ENCODE measurements around the gene SHISAL2B. TPM values are rescaled to one million over a fixed set of nuclear protein-coding genes. Genes with fewer than 3 reads are reported as not detected.

The SHISAL2B gene
- total and polyA plus RNA-seq, 2 experiments from 2014 or later: 0.56 TPM; not detected in 1

DNA sequence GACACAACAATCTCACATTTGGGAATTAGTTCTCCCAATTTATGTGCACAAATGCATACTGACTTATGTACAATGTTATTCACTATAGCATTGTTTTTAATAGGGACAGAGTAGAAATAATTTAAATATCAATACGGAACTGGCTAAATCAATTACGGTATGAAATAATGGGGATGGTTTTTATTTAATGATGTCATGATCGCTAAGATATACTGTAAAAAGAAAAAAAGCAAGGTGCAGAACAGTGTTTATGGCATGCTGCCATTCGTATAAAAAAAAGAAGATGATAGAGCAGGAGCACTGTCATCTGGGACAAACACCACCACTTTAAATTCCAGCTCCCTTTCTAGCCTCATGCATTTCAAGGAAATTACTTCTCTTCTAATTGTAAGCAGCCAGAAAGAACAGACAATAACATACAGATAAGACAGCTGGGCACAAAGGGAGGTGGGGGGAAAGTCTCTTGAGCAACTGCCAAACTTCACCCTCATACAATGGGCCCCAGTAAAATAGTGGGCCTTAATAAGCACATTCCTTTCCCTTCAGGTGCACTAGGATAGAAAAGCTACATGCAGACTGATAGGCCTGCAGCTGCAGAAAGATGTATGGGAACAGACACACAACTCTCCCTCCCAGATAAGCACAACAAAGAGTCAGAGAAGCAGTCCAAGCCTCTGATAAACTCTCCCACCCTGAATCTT is 69.8 kb downstream of the SHISAL2B start:
- Histone ChIP-seq H3K79me2 (peaks cover 95% of the 10 kb centered on the region), H3K36me3 (replicated peaks; ENCODE audit: insufficient read depth, low read depth) (no peaks in the 10 kb centered on the region), H3K9me3 (ENCODE audit: low read depth) (no peaks in the 10 kb centered on the region), H3K27me3 (no peaks in the 10 kb centered on the region), H3K4me3 (no peak overlapping the region), H3K9me2 (replicated peaks; ENCODE audit: insufficient read depth) (no peaks in the 10 kb centered on the region), H2AFZ (no peak overlapping the region), H4K20me1 (ENCODE audit: insufficient read depth, poor library complexity, severe bottlenecking) (peaks cover 20% of the 10 kb centered on the region), H3K4me1 (ENCODE audit: insufficient read depth) (peaks cover 8% of the 10 kb centered on the region), H3K4me2 (no peak overlapping the region), H3K27ac (no peak overlapping the region)
- DNase-seq (ENCODE audit: low spot score): no peak
- TF ChIP-seq EZH2phosphoT487 (IDR thresholded peaks at IDR 0.05; ENCODE audit: low read depth, severe bottlenecking, unreplicated experiment) (no peak), EZH2 (IDR thresholded peaks at IDR 0.05; ENCODE audit: borderline replicate concordance) (no peak)
- TF ChIP-seq, protein P1, sequence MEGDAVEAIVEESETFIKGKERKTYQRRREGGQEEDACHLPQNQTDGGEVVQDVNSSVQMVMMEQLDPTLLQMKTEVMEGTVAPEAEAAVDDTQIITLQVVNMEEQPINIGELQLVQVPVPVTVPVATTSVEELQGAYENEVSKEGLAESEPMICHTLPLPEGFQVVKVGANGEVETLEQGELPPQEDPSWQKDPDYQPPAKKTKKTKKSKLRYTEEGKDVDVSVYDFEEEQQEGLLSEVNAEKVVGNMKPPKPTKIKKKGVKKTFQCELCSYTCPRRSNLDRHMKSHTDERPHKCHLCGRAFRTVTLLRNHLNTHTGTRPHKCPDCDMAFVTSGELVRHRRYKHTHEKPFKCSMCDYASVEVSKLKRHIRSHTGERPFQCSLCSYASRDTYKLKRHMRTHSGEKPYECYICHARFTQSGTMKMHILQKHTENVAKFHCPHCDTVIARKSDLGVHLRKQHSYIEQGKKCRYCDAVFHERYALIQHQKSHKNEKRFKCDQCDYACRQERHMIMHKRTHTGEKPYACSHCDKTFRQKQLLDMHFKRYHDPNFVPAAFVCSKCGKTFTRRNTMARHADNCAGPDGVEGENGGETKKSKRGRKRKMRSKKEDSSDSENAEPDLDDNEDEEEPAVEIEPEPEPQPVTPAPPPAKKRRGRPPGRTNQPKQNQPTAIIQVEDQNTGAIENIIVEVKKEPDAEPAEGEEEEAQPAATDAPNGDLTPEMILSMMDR (IDR thresholded peaks at IDR 0.05; ENCODE audit: poor library complexity): no peak
- 79% methylated on average over 4 of the region's 4 CpGs for WGBS (ENCODE audit: low lambda C conversion rate, missing lambda C conversion rate)

DNA sequence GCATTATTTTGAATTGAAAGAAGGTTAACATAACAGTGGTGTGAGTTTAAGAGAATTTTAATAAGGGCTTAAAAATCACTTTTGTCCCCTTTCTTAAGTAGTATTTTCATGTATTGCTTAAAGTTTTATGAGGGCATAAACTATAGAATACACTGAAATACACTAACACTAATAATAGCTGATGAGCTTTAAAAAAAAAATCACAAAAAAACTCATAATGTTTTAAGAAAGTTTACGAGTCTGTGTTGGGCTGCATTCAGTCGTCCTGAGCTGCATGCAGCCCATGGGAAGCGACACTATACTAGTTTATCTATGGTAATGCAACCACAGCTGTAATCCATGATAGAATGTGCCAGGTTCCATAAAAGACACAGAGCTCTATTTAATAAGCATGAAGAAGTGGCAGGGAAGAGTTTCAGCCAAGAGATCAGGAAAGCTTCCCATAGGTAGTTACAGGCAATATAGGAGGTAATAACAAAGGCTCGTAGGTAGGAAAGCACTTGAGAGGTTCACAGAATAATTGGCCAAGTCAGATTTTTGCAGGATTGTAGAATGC is 73.7 kb downstream of the SHISAL2B start:
- peaks cover 19% of the 10 kb centered on the region for H4K20me1 ChIP-seq (ENCODE audit: insufficient read depth, poor library complexity, severe bottlenecking)
- no peaks in the 10 kb centered on the region for H3K36me3 ChIP-seq (replicated peaks; ENCODE audit: insufficient read depth, low read depth)
- TF ChIP-seq, protein P1 (IDR thresholded peaks at IDR 0.05; ENCODE audit: poor library complexity): no peak
- TF ChIP-seq EZH2phosphoT487 (IDR thresholded peaks at IDR 0.05; ENCODE audit: low read depth, severe bottlenecking, unreplicated experiment) (no peak), EZH2 (IDR thresholded peaks at IDR 0.05; ENCODE audit: borderline replicate concordance) (no peak)
- peaks cover 33% of the 10 kb centered on the region for H3K4me1 ChIP-seq (ENCODE audit: insufficient read depth)
- no peak for DNase-seq (ENCODE audit: low spot score)
- no peak overlapping the region for H3K27ac ChIP-seq
- 79% methylated on average over 4 of the region's 4 CpGs for WGBS (ENCODE audit: low lambda C conversion rate, missing lambda C conversion rate)
- H3K4me2 ChIP-seq: no peak overlapping the region
- no peaks in the 10 kb centered on the region for H3K9me3 ChIP-seq (ENCODE audit: low read depth)
- peaks cover 90% of the 10 kb centered on the region for H3K79me2 ChIP-seq
- H2AFZ ChIP-seq: no peak overlapping the region
- H3K9me2 ChIP-seq (replicated peaks; ENCODE audit: insufficient read depth): no peaks in the 10 kb centered on the region
- H3K4me3 ChIP-seq: no peak overlapping the region
- H3K27me3 ChIP-seq: no peaks in the 10 kb centered on the region

DNA sequence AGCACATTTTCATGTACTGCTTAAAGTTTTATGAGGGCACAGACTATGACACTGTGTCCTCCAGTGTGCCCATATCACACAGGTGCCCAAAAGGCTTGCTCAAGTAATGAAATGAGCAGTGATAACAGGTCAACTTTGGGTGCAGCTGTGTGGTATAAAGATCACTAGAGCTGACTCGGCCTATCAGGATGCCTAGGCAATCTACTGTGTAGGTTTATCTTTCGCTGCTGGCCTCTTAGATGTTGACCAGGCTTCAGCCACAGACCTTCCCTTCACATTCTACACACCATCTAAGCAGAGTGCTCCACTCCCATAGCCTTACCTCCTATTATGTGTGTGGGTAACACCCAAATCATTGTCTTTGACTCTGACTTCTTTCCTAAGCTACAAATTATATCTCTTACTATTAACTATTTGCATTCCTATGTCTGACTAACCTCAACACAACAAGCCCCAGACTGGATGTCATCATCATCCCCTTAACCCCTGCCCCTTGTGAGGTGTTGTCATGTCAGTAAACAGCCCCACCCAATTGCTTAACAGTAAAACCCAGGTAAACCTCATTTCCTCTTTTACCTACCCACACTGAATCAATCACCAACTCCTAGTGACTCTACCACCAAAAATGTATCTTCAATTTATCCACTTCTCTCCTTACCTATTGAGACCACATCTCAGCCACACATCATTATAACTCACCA is 75.7 kb downstream of the SHISAL2B start:
- TF ChIP-seq EZH2 (IDR thresholded peaks at IDR 0.05; ENCODE audit: borderline replicate concordance) (no peak), EZH2phosphoT487 (IDR thresholded peaks at IDR 0.05; ENCODE audit: low read depth, severe bottlenecking, unreplicated experiment) (no peak)
- TF ChIP-seq, protein P1 (IDR thresholded peaks at IDR 0.05; ENCODE audit: poor library complexity): no peak
- H3K4me2 ChIP-seq: peak overlapping the region; percentile 88
- H3K9me3 ChIP-seq (ENCODE audit: low read depth): no peaks in the 10 kb centered on the region
- no peaks in the 10 kb centered on the region for H3K36me3 ChIP-seq (replicated peaks; ENCODE audit: insufficient read depth, low read depth)
- H3K27me3 ChIP-seq: no peaks in the 10 kb centered on the region
- peaks cover 6% of the 10 kb centered on the region for H4K20me1 ChIP-seq (ENCODE audit: insufficient read depth, poor library complexity, severe bottlenecking)
- H3K4me3 ChIP-seq: no peak overlapping the region
- 69% methylated on average over 2 of the region's 2 CpGs for WGBS (ENCODE audit: low lambda C conversion rate, missing lambda C conversion rate)
- H3K79me2 ChIP-seq: peaks cover 91% of the 10 kb centered on the region
- no peaks in the 10 kb centered on the region for H3K9me2 ChIP-seq (replicated peaks; ENCODE audit: insufficient read depth)
- peak; percentile 38 for DNase-seq (ENCODE audit: low spot score)
- H3K27ac ChIP-seq: peak overlapping the region; percentile 89
- H3K4me1 ChIP-seq (ENCODE audit: insufficient read depth): peaks cover 35% of the 10 kb centered on the region
- no peak overlapping the region for H2AFZ ChIP-seq

Measured in hepatocyte (in vitro differentiated cells).